ENCODE measurements around the gene TM4SF4. TPM values are rescaled to one million over a fixed set of nuclear protein-coding genes. Genes with fewer than 3 reads are reported as not detected.

The TM4SF4 gene
- total and polyA plus RNA-seq, 2 of the 8 experiments (the other 6 are each of a cell fraction or from before 2014, with no cell fraction given), result not detected

GRCh38 chr3:149475451-149476060, 1.1 kb downstream of the TM4SF4 start:
- Histone ChIP-seq H3K23me2 (ENCODE audit: low read depth, low read length) (no peaks in the 10 kb centered on the region), H3K9ac (replicated peaks in 1 of 4; ENCODE audit: extremely low read depth in 1 of 4, low read depth in 3 of 4, low read length in 3 of 4) (no peak overlapping the region), H2BK20ac (ENCODE audit: low read length) (no peak overlapping the region), H2BK12ac (ENCODE audit: low read depth, low read length) (no peak overlapping the region), H4K5ac (ENCODE audit: insufficient read length, low read depth, low read length) (no peak overlapping the region), H3K36me3 (ENCODE audit: control insufficient read depth in 2 of 4, insufficient read depth in 4 of 4, low read length in 3 of 4) (no peaks in the 10 kb centered on the region), H3K18ac (ENCODE audit: extremely low read depth, low read length) (no peak overlapping the region), H2AFZ (ENCODE audit: low read length) (0 out of 2 replicates have a peak overlapping the region, but pooled peaks have one; percentile 15), H3K56ac (replicated peaks; ENCODE audit: insufficient read length, low read depth, low read length) (no peak overlapping the region), H3K23ac (ENCODE audit: insufficient read length) (no peak overlapping the region), H2AK5ac (ENCODE audit: low read depth, low read length) (no peak overlapping the region), H2BK5ac (ENCODE audit: low read depth, low read length) (no peak overlapping the region), H3K9me3 (ENCODE audit: insufficient read depth in 2 of 2, low read depth in 1 of 2, low read length in 1 of 2) (no peaks in the 10 kb centered on the region), H3K79me2 (ENCODE audit: control insufficient read depth in 1 of 2, insufficient read depth in 2 of 2, low read length in 2 of 2) (no peaks in the 10 kb centered on the region), H2BK15ac (ENCODE audit: low read length) (no peak overlapping the region), H3K4me1 (replicated peaks in 1 of 4; ENCODE audit: control insufficient read depth in 3 of 4, insufficient read depth in 4 of 4, low read length in 3 of 4) (no peaks in the 10 kb centered on the region; a peak in 2 of 7 replicates), H3K14ac (ENCODE audit: insufficient read length) (no peak overlapping the region), H3K27ac (ENCODE audit: low read depth, low read length) (no peak overlapping the region), H4K91ac (replicated peaks; ENCODE audit: insufficient read length, low read length) (no peak overlapping the region), H3K4ac (replicated peaks; ENCODE audit: insufficient read length, low read depth, low read length) (no peak overlapping the region), H4K20me1 (replicated peaks in 1 of 2; ENCODE audit: control insufficient read depth in 1 of 2, insufficient read depth in 2 of 2, low read length in 2 of 2) (no peaks in the 10 kb centered on the region), H4K8ac (ENCODE audit: extremely low read depth, insufficient read depth, low read length) (no peak overlapping the region), H3K79me1 (ENCODE audit: low read depth, low read length) (no peaks in the 10 kb centered on the region), H3K27me3 (replicated peaks in 1 of 4; ENCODE audit: control insufficient read depth in 3 of 4, extremely low read depth in 1 of 4, insufficient read depth in 3 of 4, low read length in 3 of 4) (no peaks in the 10 kb centered on the region), H2BK120ac (replicated peaks; ENCODE audit: low read depth, low read length) (no peak overlapping the region), H3K4me3 (ENCODE audit: extremely low read depth in 1 of 4, insufficient read depth in 2 of 4, low read depth in 3 of 4, low read length in 4 of 4) (no peak overlapping the region), H3K4me2 (ENCODE audit: insufficient read depth in 1 of 2, low read depth in 2 of 2, low read length in 2 of 2) (no peak overlapping the region)
- FAIRE-seq (no peak), DNase-seq (ENCODE audit: low read depth in 1 of 2, low spot score in 2 of 2) (no peak)
- WGBS, 2 experiments (ENCODE audit: extremely low coverage in 1 of 2, insufficient coverage in 1 of 2, insufficient read length in 1 of 2, insufficient replicate concordance in 2 of 2, low coverage in 1 of 2, low lambda C conversion rate in 2 of 2, missing lambda C conversion rate in 1 of 2), result 93% methylated on average over 7 of the region's 7 CpGs; no CpG with 5 or more reads in 1 of the 2 experiments
- CTCF ChIA-PET (ENCODE audit: partially characterized antibody), result interaction anchor here (0.9 to 5.8 kb wide), 7 partner anchors 9 to 131 kb away, joined by 3 to 39 read pairs (median 4); no protein-coding TSS in a partner anchor
- POLR2A ChIA-PET (ENCODE audit: partially characterized antibody), result interaction anchor here (1.5 kb wide), 1 partner anchor 8 kb away, joined by 3 read pairs; no protein-coding TSS in a partner anchor
- TF ChIP-seq BRCA1 (IDR thresholded peaks at IDR 0.05; ENCODE audit: low read depth, low read length) (no peak), KDM5A (IDR thresholded peaks at IDR 0.05; ENCODE audit: low read length) (no peak), HDAC6 (IDR thresholded peaks at IDR 0.05; ENCODE audit: low read depth, low read length) (no peak), PHF8 (conservative IDR thresholded peaks at IDR 0.05; ENCODE audit: low read depth, low read length) (no peak), YY1 (IDR thresholded peaks at IDR 0.05; ENCODE audit: low read depth, low read length) (no peak), CBX8 (IDR thresholded peaks at IDR 0.05; ENCODE audit: borderline replicate concordance, low read depth, low read length) (no peak), USF2 (IDR thresholded peaks at IDR 0.05; ENCODE audit: low read length) (no peak), CEBPB (IDR thresholded peaks at IDR 0.05; ENCODE audit: low read depth, low read length) (no peak), TBP (IDR thresholded peaks at IDR 0.05; ENCODE audit: low read depth, low read length) (no peak), ATF3 (IDR thresholded peaks at IDR 0.05; ENCODE audit: insufficient read depth, low read depth, low read length) (no peak), KDM4A (IDR thresholded peaks at IDR 0.05; ENCODE audit: low read depth, low read length, severe bottlenecking) (no peak), TAF1 (IDR thresholded peaks at IDR 0.05; ENCODE audit: low read depth, low read length) (no peak), JUND (IDR thresholded peaks at IDR 0.05; ENCODE audit: low read length) (no peak)

All from H1 (cell line).